ENCODE results near the gene HDAC4.

HDAC4 gene

DNA sequence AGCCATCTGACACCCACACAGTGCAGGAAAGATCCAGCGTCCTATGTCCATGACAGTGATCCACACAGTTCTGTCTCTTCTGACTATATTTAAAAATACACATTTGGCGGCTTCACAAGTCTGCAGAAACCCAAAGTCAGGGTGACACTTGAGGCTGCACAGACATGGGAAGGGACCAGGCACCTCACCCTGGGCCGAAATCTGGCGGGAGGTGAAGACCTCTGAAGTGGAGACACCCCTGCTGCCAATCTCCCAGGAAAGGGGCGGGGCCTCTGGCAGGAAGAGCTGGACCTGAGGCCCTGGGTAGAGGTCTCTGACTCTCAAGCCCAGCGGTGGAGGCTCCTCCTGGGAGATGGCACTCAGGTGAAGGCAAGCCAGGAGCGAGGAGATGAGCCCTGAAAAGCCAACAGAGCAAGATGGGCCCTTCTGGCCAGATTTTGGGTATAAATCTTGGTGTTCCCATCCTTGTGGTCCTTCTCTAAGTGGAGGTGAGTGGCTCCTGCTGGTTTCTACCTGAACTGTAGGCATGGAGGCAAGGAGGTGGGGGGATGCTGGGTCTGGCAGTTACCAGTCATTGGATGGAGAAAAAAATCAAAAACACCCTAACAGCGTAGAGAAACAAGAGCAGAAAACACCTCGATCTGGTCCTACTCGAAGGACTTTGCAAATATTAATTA, 248.4 kb downstream of the HDAC4 start:
- DNase-seq (ENCODE audit: low read depth): no peak

DNA sequence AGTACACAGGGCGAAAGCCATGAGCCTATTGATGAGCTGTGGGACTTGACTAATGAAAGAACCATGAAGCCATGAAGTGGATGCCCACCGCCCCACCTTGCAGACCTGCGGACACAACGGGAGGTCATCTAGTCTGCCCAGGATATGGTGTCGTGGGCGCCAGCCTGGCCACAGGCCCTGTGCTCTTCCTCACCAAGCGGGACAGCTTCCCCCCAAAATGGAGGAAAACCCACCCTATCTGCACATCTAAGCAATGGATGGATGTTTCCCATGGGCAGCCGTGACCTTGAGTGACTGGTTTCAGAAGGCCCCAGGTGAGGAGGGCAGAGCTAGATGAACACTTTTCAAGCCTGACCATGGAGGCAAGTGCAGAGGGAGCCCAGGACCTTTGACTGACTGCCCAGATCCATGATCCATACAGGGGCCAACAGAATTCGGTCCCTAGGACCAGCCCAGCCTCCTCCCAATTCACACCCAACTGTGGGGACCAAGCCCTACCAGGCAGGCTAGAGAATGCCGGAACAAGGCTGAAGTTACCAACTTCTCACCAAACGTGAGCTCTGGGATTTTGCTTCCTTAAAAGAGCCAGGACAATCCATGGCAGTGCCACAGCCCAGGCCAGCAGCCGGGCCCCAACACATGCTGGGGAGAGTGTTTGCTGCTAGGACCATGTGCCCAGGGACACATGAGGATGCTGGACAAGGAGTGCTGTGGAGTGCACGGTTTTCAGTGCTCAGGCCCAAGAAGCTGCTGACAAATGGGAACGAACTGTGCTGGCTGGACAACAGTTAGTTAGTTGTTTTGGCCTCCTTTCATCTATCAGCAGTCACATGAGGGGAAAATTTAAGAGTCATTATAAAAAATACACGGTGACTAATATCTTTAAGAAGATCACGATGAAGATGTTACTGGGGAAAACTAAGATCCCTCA, 249.4 kb downstream of the HDAC4 start:
- DNase-seq (ENCODE audit: low read depth): no peak

DNA sequence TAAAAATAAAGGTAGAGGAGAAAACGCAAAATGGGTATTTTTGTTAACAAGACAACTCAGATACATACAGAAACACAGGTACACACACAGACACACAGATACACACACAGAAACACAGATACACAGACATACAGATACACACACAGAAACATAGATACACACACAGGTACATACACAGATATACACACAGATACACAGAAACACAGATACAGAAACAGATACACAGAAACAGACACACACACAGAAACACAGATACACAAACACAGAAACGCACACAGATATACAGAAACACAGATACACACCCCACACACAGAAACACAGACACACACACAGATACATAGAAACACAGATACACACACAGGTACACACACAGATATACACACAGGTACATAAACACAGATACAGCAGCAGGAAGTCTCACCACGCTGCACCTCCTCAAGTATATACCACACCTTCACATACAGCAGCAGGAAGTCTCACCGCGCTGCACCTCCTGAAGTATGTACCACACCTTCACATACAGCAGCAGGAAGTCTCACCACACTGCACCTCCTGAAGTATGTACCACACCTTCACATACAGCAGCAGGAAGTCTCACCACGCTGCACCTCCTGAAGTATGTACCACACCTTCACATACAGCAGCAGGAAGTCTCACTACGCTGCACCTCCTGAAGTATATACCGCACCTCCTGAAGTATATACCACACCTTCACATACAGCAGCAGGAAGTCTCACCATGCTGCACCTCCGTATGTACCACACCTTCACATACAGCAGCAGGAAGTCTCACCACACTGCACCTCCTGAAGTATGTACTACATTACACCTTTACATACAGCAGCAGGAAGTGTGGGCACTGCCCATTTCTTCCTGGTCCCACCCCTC, 250.5 kb downstream of the HDAC4 start:
- DNase-seq (ENCODE audit: low read depth): no peak

DNA sequence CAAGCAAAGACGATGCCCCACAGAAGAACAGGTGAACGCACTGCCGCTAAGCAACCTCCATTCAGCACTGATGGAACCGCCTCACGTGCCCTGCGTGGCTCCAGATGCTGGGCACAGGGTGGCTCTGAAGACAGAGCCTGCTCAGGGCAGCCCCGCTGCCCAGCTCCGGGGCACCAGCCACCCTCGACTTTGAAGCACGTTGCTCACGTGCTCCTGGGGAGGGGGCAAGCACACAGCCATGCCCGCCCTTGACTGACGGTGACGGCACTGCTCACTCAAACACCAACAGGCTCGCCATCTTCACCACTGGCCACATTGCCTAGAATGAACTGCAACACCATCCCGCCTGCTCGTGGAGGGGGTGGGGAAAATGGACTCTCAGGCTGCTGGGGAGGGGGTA, 251.3 kb downstream of the HDAC4 start:
- DNase-seq (ENCODE audit: low read depth): no peak

DNA sequence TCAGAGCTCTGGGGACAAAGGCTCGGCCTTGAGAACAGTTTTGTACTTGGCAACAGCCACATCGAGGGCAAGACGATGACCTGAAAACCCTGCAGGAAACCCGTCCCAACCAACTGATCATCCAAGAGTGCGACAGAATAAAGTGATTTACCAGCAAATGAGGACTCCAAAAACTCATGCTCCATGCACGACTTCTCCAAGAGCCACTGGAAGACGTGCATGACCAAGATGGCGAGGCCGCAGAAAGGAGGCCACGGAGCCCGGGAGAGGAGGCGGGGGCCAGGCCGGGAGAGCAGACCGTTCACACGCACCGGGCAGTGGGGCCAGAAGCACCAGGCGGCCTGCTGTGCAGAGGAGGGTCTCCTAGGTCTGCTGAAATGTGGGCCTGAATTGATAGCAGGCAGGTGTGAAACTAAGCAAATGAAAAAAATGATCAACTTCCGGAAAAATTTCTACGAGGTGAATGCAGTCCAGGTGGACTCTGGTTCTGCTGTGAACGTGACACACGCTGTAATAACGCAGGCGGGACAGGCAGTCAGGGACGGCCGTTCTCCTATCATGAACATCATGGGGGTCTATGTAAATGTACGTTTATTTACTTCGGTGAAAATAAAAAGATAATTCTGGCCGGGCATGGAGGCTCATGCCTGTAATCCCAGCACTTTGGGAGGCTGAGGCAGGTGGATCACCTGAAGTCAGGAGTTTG, 252.2 kb downstream of the HDAC4 start:
- no peak for DNase-seq (ENCODE audit: low read depth)

DNA sequence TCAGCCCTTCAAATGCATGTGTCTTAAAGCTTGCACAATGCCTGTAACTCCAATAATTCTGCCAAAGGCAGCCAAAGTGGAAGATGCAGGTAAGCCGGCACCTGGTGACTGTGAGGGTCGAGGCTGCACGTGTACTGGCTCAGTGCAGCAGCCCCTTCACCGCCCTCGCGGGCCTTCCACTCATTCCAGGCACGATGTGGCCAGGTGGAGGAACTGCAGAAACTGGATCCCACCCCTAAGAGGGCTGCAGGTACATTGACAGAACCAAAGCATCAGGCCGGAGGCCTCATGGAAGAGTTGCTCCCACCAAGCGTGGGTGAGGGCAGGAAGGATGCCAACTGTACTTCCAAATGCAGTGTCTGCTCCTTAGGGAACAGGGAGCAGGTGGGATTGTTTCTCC, 253.4 kb downstream of the HDAC4 start:
- no peak for DNase-seq (ENCODE audit: low read depth)

DNA sequence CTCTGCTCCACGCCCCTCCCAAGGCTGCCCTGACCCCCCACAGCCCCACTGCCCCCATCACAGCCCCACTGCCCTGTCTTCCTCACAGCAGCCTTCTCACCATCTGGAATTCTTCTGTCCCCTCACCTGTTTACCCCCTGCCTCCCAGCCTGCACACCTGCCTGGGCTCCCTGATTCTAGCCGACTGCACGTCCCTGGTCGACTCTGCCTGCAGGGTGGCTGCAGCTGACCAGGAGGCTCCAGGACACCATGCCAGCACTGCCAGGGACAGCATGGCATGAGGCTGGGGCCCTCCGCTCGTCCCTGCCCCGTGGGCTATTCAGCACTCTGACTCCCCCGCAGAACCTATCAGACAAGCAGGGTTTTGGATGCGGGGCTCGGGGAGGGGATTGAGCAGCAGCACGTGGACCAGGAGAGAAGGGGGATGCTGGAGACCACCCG, 254.1 kb downstream of the HDAC4 start:
- no peak for DNase-seq (ENCODE audit: low read depth)

DNA sequence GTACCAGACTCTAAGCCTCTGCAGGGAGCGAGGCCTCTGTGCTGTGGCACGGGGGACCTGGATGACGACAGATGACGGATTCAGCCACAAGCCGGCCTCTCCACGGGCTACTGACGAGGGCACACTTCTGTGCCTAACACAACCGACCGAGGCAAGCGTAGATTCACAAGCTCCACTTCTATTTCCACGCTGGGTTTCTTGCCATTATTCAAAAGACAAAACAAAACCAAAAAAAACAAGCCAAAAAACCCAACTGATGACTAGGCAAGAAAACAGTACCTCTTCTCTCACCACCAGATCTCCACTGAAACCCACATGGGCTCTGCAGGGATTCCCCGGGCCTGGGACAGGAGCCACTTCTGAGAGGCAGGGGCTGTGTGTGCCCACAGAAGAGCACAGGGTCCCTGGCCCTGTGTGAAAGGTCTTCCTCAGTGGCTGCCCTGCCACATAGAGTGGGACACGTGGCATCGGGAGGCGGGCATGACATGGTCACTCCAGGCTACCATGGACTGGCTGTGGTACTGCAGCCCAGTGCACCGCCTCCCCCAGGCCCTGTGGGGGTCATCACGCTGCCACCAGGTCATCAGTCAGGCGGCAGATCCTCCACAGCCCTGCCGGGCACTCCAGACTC, 254.7 kb downstream of the HDAC4 start:
- no peak for DNase-seq (ENCODE audit: low read depth)

DNA sequence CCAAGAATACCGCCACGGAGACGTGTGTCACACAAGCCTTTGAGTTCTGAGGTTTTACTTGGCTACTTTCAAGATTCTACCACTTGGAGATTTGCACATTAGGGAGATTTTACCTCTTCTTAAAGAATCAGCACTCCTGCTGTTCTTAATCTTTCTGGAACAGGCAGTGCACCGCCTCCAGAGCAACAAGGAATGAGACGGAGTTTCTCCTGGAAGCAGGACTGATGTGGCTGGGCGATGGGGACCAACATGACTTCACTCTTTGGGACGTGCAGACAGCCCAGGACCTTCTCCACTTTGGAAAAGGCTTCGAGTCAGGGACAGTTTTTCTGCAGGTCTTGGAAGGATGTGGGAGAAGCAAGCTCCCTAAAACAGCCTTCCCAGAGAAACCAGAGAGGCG, 255.2 kb downstream of the HDAC4 start:
- no peak for DNase-seq (ENCODE audit: low read depth)

DNA sequence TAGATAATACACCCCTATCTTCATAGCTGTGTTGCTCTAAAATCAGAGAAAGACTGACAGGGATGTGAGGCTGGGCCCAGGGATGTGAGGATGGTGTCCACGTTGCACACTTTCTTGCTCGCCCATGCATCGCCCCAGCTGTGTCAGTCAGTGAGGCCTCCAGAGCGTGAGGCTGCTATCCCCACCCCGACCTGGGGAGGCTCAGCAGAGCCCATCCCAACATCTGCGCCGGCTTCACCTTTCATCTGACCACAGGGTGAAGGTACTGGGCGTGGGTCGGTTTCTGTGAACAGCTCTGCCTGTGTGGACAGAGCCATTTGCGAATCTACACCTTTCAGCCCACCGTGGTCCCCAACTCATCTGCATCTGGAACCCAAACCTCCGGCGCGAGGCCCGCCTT, 255.7 kb downstream of the HDAC4 start:
- no peak for DNase-seq (ENCODE audit: low read depth)

DNA sequence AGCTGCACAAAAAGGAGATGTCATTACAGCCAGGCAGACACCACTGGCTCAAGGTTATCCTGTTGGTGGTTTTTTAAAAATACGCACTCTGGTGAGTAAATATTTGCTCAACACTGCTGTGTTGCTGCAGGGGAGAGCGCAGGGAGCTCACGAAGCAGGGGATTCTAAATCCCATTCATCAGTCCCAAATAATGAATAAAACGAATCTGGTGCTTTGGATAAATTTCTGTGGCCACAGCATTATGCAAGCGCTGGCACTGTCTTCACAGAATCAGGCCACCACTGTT, 256.2 kb downstream of the HDAC4 start:
- no peak for DNase-seq (ENCODE audit: low read depth)

DNA sequence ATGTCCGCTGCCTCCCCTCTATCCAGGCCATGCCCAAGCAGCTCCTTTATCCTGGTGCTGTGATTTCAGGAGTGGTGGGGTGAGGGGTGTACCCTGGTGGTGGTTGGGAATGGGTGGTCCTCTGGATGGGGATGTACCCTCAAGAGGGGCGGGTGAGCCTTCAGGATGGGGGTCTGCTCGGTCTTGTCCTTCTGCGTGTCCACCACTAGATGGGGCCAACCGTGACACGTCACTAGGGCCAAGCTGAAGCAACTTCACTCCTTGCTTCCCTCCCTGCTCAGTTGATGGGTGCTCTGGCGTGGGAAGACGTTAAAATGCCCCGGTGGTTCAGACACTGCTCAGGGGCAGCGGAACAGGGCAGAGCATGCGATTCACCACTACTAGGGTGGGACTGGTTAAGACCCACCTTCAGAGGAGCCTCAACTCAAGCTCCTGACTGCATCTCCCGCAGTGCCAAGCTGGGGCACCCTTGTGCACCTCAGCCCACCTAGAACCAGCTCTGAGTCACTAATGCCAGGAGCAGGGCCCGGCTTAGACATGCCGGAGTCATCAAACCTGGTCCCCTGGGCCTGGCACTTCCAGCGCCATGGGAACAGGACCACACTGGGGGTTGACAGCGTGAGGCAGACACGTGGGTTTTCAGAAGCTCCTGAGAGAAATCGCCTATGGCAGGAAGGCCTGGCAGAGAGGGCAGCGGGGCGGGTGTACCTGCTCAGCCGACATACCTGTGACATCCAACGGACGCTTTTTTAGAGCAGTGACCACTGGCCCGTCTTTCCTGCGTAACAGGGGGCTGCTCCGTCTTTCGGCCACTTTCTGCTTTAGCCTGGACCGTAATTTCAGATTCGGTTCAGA, 256.7 kb downstream of the HDAC4 start:
- no peak for DNase-seq (ENCODE audit: low read depth)

DNA sequence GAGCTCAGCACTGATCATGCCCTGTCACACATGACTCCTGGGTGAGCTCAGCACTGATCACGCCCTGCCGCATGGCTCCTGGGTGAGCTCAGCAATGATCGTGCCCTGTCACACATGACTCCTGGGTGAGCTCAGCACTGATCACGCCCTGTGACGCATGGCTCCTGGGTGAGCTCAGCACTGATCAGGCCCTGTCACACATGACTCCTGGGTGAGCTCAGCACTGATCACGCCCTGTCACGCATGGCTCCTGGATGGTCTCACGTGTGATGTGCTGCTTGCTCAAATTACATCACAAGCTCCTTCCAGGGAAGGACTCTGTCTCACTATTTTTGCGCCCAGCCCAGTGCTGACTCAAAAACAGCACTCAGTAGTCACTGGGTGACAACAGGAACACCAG, 258.0 kb downstream of the HDAC4 start:
- no peak for DNase-seq (ENCODE audit: low read depth)

DNA sequence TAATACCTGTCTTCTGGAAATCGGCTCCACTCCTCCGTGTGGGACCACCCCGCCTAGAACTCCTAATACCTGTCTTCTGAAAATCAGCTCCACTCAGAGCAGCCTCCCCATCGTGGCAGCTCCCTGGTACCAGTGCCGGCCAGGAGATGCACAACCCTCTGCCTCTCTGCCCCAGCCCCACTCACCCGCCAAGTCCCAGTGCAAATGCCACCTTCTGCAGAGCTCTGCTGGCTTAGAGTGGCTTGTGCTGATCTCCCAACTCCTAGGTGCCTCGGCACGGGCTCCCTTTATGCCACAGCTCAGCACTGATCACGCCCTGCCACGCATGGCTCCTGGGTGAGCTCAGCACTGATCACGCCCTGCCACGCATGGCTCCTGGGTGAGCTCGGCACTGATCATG, 258.5 kb downstream of the HDAC4 start:
- no peak for DNase-seq (ENCODE audit: low read depth)

DNA sequence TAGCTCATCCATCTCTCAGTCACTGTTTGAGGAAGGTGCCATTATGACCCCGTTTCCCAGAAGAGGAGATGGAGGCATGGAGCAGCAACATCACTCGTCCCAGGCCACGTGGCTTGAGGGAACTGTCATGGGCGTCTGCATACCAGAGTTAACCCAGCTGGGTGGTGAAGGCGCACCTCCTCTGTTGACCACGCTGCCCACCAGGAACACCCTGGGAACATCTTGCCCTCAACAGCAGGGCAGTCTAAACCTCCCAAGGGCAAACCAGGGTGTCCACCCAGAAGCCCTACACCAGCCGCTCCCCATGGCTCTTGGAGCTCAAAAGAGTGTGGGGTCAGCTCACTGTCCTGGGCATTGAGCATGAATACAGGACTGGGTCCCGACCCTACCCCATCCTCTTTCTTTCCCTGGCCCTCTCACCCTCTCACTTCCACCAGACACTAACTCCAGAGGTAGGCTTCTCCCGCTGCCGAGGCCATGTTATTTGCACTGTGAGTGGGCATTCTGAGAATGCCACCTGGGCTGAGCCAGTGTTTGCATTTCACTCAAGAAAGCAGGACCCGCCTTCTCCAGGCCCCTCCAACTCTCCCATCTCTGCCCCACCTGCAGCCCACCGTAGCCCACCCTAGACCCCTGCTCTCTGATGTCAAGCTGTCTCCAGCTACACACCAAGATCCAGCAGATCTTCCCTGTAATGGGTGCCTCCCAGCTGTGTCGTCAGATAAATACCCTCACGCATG, 259.6 kb downstream of the HDAC4 start:
- no peak for DNase-seq (ENCODE audit: low read depth)

DNA sequence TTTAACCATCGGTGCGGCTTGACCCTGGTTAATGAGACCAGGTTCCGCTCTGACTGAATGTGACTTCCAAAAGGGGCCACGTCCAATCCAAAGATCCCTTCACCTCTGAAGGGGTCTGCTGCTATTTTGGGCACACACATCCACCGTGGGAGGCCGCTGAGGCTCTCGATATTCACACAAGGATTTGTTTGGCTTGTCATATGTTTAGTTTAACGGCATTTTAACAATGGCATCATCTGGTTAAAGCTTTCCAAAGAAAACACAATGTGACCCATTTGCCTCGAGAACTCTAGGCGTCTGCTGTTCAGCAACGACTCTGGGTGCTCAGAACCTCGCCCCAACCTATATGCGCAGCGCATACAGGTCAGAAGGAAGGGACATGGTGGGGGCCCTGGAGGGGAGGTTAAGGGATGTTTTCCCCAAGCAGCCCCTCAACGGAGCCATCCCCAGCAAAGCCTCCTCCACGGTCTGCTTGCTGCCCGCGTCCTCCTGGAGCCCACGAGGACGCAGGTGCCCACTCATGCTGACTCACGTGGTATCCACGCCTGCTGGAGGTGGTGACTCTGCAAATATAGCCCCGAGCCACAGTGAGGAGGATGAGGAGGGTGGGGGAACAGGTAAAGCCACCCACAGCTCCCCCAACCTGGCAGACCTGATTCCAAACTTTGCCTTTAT, 260.3 kb downstream of the HDAC4 start:
- DNase-seq (ENCODE audit: low read depth): no peak

DNA sequence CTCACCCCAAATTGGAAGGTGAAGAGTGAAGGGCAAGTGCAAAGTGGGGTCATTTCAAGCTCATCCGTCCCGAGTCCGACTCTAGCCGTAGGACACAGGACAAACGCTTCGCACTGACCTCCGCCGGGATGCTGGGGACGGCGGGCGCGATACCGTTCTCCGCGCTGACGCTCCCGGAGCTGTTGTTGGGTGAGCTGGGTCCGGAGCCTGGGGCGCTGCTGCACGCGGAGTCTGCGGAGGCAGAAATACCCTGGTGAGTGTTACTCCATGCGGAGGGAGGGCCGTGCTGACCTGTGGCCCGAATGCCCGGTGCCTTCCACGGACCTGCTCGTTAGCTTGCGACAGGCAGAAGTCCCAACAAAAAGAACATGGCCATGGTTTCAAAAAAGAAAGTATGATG, 261.3 kb downstream of the HDAC4 start:
- DNase-seq (ENCODE audit: low read depth): no peak

DNA sequence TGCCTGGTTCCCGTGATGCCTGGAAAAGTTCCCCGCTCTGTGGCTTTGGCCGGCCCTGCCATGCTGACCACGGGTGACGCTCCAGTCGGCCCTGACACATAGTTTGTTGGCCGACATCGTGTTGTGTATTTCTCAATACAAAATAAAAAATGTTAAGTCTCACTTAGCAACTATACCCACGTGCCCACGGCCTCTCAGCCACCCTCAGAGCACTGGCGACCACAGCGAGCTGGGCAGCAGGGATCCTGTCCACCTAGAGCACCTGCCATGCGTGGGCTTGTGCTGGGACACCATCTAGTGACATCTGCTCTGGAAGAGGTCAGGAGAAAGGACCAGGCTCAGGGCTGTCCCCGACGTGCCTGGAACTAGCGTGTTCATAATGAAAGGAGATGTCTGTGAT, 261.7 kb downstream of the HDAC4 start:
- no peak for DNase-seq (ENCODE audit: low read depth)

DNA sequence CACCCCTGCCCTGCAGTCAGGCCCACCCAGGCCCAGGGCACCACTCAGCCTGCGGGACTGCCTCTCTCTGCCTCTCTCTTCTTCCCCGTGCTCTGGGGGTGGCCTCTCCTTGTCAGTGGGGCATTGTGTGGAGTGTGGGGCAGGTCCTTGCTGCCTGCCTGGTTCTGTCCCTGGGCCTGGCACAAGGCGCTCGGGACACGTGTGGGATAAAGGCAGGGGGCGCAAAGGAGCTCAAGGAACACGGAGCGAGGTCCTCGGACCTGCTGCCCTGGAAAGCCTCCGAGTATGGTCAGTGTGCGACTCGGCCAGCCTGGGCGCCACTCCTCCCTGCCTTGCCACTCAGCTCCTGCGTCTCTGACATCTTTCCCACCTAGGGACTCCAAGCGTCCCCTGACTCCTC, 262.2 kb downstream of the HDAC4 start:
- no peak for DNase-seq (ENCODE audit: low read depth)

Data from stimulated activated CD8-positive, alpha-beta memory T cell treated with anti-CD3 and anti-CD28 coated beads, Interleukin-12 subunit alpha, Interleukin-12 subunit beta, amount 100 ng/mL, for 4 hours (primary cell).